Dermis lymphatic vessel endothelial cell (primary cell): ENCODE data around the gene ZFP42. TPM values are rescaled to one million over a fixed set of nuclear protein-coding genes. Genes with fewer than 3 reads are reported as not detected.

Experiments used
- total RNA-seq: library from RNA; depleted of rRNA; stranded (reverse); fragments of >200 nt; gene quantifications from 2 replicates; pipeline ENCODE4 v1.2.1, GENCODE V29; 2014

The ZFP42 gene
- total RNA-seq, result not detected in 2 replicates

DNA sequence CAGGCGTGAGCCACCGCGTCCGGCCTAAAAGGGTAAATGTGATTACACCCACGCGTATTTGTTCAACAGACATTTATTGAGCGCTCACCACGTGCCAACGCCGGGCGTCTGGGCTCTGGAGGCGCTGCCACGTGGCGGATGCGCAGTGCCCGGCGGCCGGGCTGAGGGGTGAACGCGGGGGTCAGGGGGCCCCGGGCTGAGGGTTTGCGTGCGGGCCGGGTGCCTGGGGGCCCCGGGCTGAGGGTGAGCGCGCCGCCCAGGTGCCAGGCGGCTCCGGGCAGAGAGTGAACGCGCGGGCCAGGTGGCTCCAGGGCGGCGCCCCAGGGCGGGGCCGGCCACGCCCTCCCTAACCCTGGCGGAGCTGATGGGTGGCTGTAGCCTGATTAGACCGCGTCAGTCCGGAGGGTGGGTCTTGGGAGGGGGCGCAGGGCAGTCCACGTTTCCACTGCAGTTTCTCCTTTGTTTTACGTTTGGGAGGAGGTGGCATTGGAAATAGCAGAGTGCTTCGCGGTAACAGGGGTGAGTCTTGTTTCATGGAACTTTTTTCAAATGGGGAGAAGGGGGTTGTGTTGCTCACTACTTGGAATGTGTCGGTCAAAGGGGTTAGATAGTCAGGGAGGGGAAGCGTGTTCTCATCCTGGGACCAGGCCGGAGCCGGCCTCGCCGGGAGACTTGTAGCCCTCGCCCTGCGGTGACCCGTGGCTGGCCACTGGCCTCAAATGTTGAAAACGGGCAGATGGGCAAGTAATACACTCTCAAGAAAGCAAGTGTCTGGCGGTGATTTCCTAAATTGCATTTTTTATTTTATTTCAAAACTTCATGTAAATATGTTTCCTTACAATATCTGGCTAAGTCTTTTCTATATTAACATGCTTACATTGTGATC, at the start of gene ZFP42:
Gene ZFP42, plus strand, starts transcription at position 450 of the 886 bp plus-strand sequence. CDS start 7,037 bp downstream, outside the sequence.

Other genes with a start within 250 kb of the ZFP42 start
- 0.11 and 0.43 TPM in 2 replicates for gene TRIML2, start 113.8 kb downstream of the ZFP42 start, total RNA-seq
- gene TRIML1, start 143.7 kb downstream of the ZFP42 start, total RNA-seq, result not detected in 2 replicates